Hepatocyte (in vitro differentiated cells): Measurements from ENCODE around the gene LIPF. TPM values are rescaled to one million over a fixed set of nuclear protein-coding genes. Genes with fewer than 3 reads are reported as not detected.

ENCODE experiments used
- DNase-seq: peaks from one replicate; pipeline ENCODE4 v3.0.0-alpha.2; 2016; ENCODE audit warnings: low spot score
- H2AFZ ChIP-seq: fragments of 200-600 bp; sonication (generic); 2 replicates; pipeline ENCODE4 v1.6.0; 2016; ENCODE audit warnings: antibody characterized with exemption, mild to moderate bottlenecking
- H3K27ac ChIP-seq: fragments of 200-600 bp; sonication (generic); 2 replicates; pipeline ENCODE4 v1.5.1; 2016; ENCODE audit warnings: mild to moderate bottlenecking
- H3K27me3 ChIP-seq: fragments of 200-600 bp; sonication (generic); 2 replicates; pipeline ENCODE4 v1.6.1; 2016
- H3K36me3 ChIP-seq: fragments of 200-600 bp; sonication (generic); replicated peaks from 2 replicates; pipeline ENCODE4 v1.5.1; 2016; ENCODE audit warnings: low read depth; ENCODE audit not compliant: insufficient read depth
- H3K4me1 ChIP-seq: fragments of 200-600 bp; sonication (generic); 2 replicates; pipeline ENCODE4 v1.5.1; 2016; ENCODE audit warnings: mild to moderate bottlenecking, moderate library complexity; ENCODE audit not compliant: insufficient read depth
- H3K4me2 ChIP-seq: fragments of 200-600 bp; sonication (generic); 2 replicates; pipeline ENCODE4 v1.6.0; 2016
- H3K4me3 ChIP-seq: fragments of 200-600 bp; sonication (generic); 2 replicates; pipeline ENCODE4 v1.5.1; 2016; ENCODE audit warnings: mild to moderate bottlenecking
- H3K79me2 ChIP-seq: fragments of 200-600 bp; sonication (generic); 2 replicates; pipeline ENCODE4 v1.6.0; 2017; ENCODE audit warnings: mild to moderate bottlenecking
- H3K9me2 ChIP-seq: fragments of 200-600 bp; sonication (generic); replicated peaks from 2 replicates; pipeline ENCODE4 v1.6.0; 2017; ENCODE audit warnings: mild to moderate bottlenecking; ENCODE audit not compliant: insufficient read depth
- H3K9me3 ChIP-seq: fragments of 200-600 bp; sonication (generic); 2 replicates; pipeline ENCODE4 v1.5.1; 2016; ENCODE audit warnings: low read depth, mild to moderate bottlenecking
- H4K20me1 ChIP-seq: fragments of 200-600 bp; sonication (generic); 2 replicates; pipeline ENCODE4 v1.6.0; 2016; ENCODE audit warnings: mild to moderate bottlenecking; ENCODE audit not compliant: insufficient read depth, poor library complexity, severe bottlenecking
- CTCF ChIP-seq: fragments of 200-600 bp; sonication (generic); IDR thresholded peaks from 2 replicates; pipeline ENCODE4 v1.5.1; 2016; ENCODE audit warnings: antibody characterized with exemption, mild to moderate bottlenecking; ENCODE audit not compliant: poor library complexity
- EZH2 ChIP-seq: fragments of 200-600 bp; sonication (generic); IDR thresholded peaks from 2 replicates; pipeline ENCODE4 v1.6.1; 2016; ENCODE audit warnings: antibody characterized with exemption, mild to moderate bottlenecking, borderline replicate concordance
- EZH2phosphoT487 ChIP-seq: fragments of 200-600 bp; sonication (generic); IDR thresholded peaks from one replicate; pipeline ENCODE4 v1.6.1; 2018; ENCODE audit warnings: antibody characterized with exemption, mild to moderate bottlenecking, low read depth, moderate library complexity; ENCODE audit not compliant: unreplicated experiment, severe bottlenecking
- whole genome bisulfite sequencing: methylation state at CpG from one replicate; pipeline ENCODE4 v1.1.6; 2016; ENCODE audit warnings: low lambda C conversion rate; ENCODE audit errors: missing lambda C conversion rate; 5-methylcytosine and 5-hydroxymethylcytosine counted together
- polyA plus RNA-seq: library from polyadenylated mRNA; unstranded; fragments of >200 nt; fragmentation: Nextera tagmentation; extraction: Ambion mirVana; gene quantifications from 2 replicates; pipeline ENCODE4 v1.2.1, GENCODE V29; 2016
- total RNA-seq: library from RNA; depleted of rRNA; stranded (reverse); fragments of >200 nt; gene quantifications from 2 replicates; pipeline ENCODE4 v1.2.3, GENCODE V29; 2014

Gene LIPF
- total and polyA plus RNA-seq, 2 experiments from 2014 or later: 1.1 TPM; not detected in 1

GRCh38 chr10:88640186-88640585, 24.1 kb upstream of the LIPF start:
- TF ChIP-seq CTCF (no peak), EZH2 (no peak), EZH2phosphoT487 (no peak)
- H3K27ac ChIP-seq: no peak overlapping the region
- no peak overlapping the region for H3K4me3 ChIP-seq
- H3K4me2 ChIP-seq: no peak overlapping the region
- no peaks in the 10 kb centered on the region for H4K20me1 ChIP-seq
- no peaks in the 10 kb centered on the region for H3K27me3 ChIP-seq
- H3K79me2 ChIP-seq: no peaks in the 10 kb centered on the region
- DNase-seq: no peak
- no peak overlapping the region for H2AFZ ChIP-seq
- H3K36me3 ChIP-seq: peaks cover 2% of the 10 kb centered on the region
- H3K4me1 ChIP-seq: peaks cover 7% of the 10 kb centered on the region
- no peaks in the 10 kb centered on the region for H3K9me2 ChIP-seq
- whole genome bisulfite sequencing: 32% methylated on average over 2 of the region's 2 CpGs
- peaks cover 7% of the 10 kb centered on the region for H3K9me3 ChIP-seq

- Histone ChIP-seq H3K79me2 (no peaks in the 10 kb centered on the region), H3K27ac (no peak overlapping the region)
- no peak for TF ChIP-seq EZH2phosphoT487
These were observed 22.0 kb upstream of the LIPF start for GRCh38 chr10:88642209-88642608.

GRCh38 chr10:88642963-88643362, 21.3 kb upstream of the LIPF start:
- TF ChIP-seq EZH2phosphoT487: no peak
- TF ChIP-seq CTCF: no peak
- no peak for TF ChIP-seq EZH2

More at GRCh38 chr10:88642209-88642608, 22.0 kb upstream of the LIPF start:
- 67% methylated on average over 6 of the region's 6 CpGs for WGBS
- Histone ChIP-seq H3K4me1 (peaks cover 7% of the 10 kb centered on the region), H3K9me3 (peaks cover 7% of the 10 kb centered on the region), H3K27me3 (no peaks in the 10 kb centered on the region), H3K4me3 (no peak overlapping the region), H3K4me2 (no peak overlapping the region), H3K36me3 (peaks cover 2% of the 10 kb centered on the region), H2AFZ (no peak overlapping the region), H3K9me2 (no peaks in the 10 kb centered on the region), H4K20me1 (no peaks in the 10 kb centered on the region)
- DNase-seq: no peak

GRCh38 chr10:88647061-88647615, 17.1 kb upstream of the LIPF start:
- no peak overlapping the region for H3K27ac ChIP-seq

More at GRCh38 chr10:88642963-88643362, 21.3 kb upstream of the LIPF start:
- Histone ChIP-seq H4K20me1 (no peaks in the 10 kb centered on the region), H3K4me3 (no peak overlapping the region), H3K27ac (no peak overlapping the region), H3K4me2 (no peak overlapping the region), H3K36me3 (peaks cover 2% of the 10 kb centered on the region), H3K4me1 (peaks cover 7% of the 10 kb centered on the region), H3K9me3 (peaks cover 7% of the 10 kb centered on the region), H3K27me3 (no peaks in the 10 kb centered on the region), H3K79me2 (no peaks in the 10 kb centered on the region), H2AFZ (no peak overlapping the region), H3K9me2 (no peaks in the 10 kb centered on the region)
- no peak for DNase-seq

More at GRCh38 chr10:88647061-88647615, 17.1 kb upstream of the LIPF start:
- Histone ChIP-seq H2AFZ (no peak overlapping the region), H3K9me2 (no peaks in the 10 kb centered on the region), H3K4me3 (no peak overlapping the region), H3K27me3 (no peaks in the 10 kb centered on the region), H3K4me2 (no peak overlapping the region), H3K9me3 (no peaks in the 10 kb centered on the region), H3K36me3 (no peaks in the 10 kb centered on the region), H3K4me1 (no peaks in the 10 kb centered on the region), H3K79me2 (no peaks in the 10 kb centered on the region), H4K20me1 (no peaks in the 10 kb centered on the region)
- WGBS: 88% methylated on average over 2 of the region's 2 CpGs
- no peak for DNase-seq
- TF ChIP-seq EZH2 (no peak), CTCF (no peak), EZH2phosphoT487 (no peak)
